Neural cell (in vitro differentiated cells): ENCODE data around the gene TRIO. TPM values are rescaled to one million over a fixed set of nuclear protein-coding genes. Genes with fewer than 3 reads are reported as not detected.

Experiments
- H2AFZ ChIP-seq: fragments of 200-600, 300-800 bp; sonication (generic), shearing (Covaris generic); 2 replicates; pipeline ENCODE4 v1.6.0; 2014; ENCODE audit warnings: low read depth, mild to moderate bottlenecking, antibody characterized with exemption, low read length, moderate library complexity
- H3F3A ChIP-seq: fragments of 200-600 bp; shearing (Covaris generic); 2 replicates; pipeline ENCODE4 v1.6.1; 2016; ENCODE audit warnings: mild to moderate bottlenecking, moderate library complexity, mixed read lengths, antibody characterized with exemption, low read length; ENCODE audit not compliant: insufficient read depth, poor library complexity, severe bottlenecking
- H3K27ac ChIP-seq: fragments of 200-600, 300-800 bp; sonication (generic), shearing (Covaris generic); 2 replicates; pipeline ENCODE4 v1.5.1; 2014; ENCODE audit warnings: mild to moderate bottlenecking, low read length, moderate library complexity
- H3K27me3 ChIP-seq: fragments of 300-800, 200-600 bp; sonication (generic), shearing (Covaris generic); 2 replicates; pipeline ENCODE4 v1.6.0; 2014; ENCODE audit warnings: mild to moderate bottlenecking, low read depth, low read length, moderate library complexity; ENCODE audit not compliant: insufficient read depth
- H3K36me3 ChIP-seq: fragments of 300-800, 200-600 bp; sonication (generic), shearing (Covaris generic); 2 replicates; pipeline ENCODE4 v1.5.1; 2014; ENCODE audit warnings: mild to moderate bottlenecking, antibody characterized with exemption, low read length, moderate library complexity; ENCODE audit not compliant: insufficient read depth
- H3K4me2 ChIP-seq: fragments of 300-800, 200-600 bp; sonication (generic), shearing (Covaris generic); 2 replicates; pipeline ENCODE4 v1.6.0; 2014; ENCODE audit warnings: mild to moderate bottlenecking, low read length
- H3K4me3 ChIP-seq: fragments of 300-800, 200-600 bp; sonication (generic), shearing (Covaris generic); 2 replicates; pipeline ENCODE4 v1.5.1; 2014; ENCODE audit warnings: mild to moderate bottlenecking, low read length, moderate library complexity
- H3K79me2 ChIP-seq: fragments of 200-600 bp; shearing (Covaris generic); replicated peaks from 2 replicates; pipeline ENCODE4 v1.6.0; 2014; ENCODE audit warnings: mild to moderate bottlenecking, low read length, moderate library complexity; ENCODE audit not compliant: insufficient read depth
- H3K9ac ChIP-seq: fragments of 300-800, 200-600 bp; sonication (generic), shearing (Covaris generic); 2 replicates; pipeline ENCODE4 v1.6.1; 2016; ENCODE audit warnings: mild to moderate bottlenecking, low read length, mixed read lengths
- H3K9me2 ChIP-seq: fragments of 200-600 bp; shearing (Covaris generic); 2 replicates; pipeline ENCODE4 v1.6.1; 2016; ENCODE audit warnings: mild to moderate bottlenecking, low read length, mixed read lengths; ENCODE audit not compliant: insufficient read depth
- H3K9me3 ChIP-seq: fragments of 200-600, 300-800 bp; sonication (generic), shearing (Covaris generic); 2 replicates; pipeline ENCODE4 v1.6.1; 2016; ENCODE audit warnings: mild to moderate bottlenecking, mixed run types, low read length, moderate library complexity, mixed read lengths
- H4K20me1 ChIP-seq: fragments of 200-600 bp; shearing (Covaris generic); 2 replicates; pipeline ENCODE4 v1.6.1; 2016; ENCODE audit warnings: mild to moderate bottlenecking, mixed run types; ENCODE audit not compliant: insufficient read depth
- CTCF ChIP-seq: fragments of 450-650 bp; IDR thresholded peaks from 2 replicates; pipeline ENCODE4 v1.5.1; 2014; ENCODE audit warnings: antibody characterized with exemption, mild to moderate bottlenecking, moderate library complexity; ENCODE audit not compliant: poor library complexity, severe bottlenecking
- EP300 ChIP-seq: fragments of 450-650 bp; conservative IDR thresholded peaks from 2 replicates; pipeline ENCODE4 v1.6.1; 2014; ENCODE audit warnings: antibody characterized with exemption, mild to moderate bottlenecking, moderate library complexity; ENCODE audit not compliant: poor library complexity, severe bottlenecking
- EZH2 ChIP-seq: fragments of 200-600, 300-800 bp; shearing (Covaris generic), sonication (generic); IDR thresholded peaks from 2 replicates; pipeline ENCODE4 v1.6.1; 2014; ENCODE audit warnings: antibody characterized with exemption, low read length, borderline replicate concordance, mild to moderate bottlenecking; ENCODE audit not compliant: insufficient read depth, poor library complexity, severe bottlenecking
- MXI1 ChIP-seq: fragments of 450-650 bp; conservative IDR thresholded peaks from 2 replicates; pipeline ENCODE4 v1.6.1; 2014; ENCODE audit warnings: antibody characterized with exemption, mild to moderate bottlenecking; ENCODE audit not compliant: poor library complexity, severe bottlenecking
- POLR2AphosphoS5 ChIP-seq: IDR thresholded peaks from 2 replicates; pipeline ENCODE4 v1.6.1; 2012
- RAD21 ChIP-seq: fragments of 450-650 bp; conservative IDR thresholded peaks from 2 replicates; pipeline ENCODE4 v1.6.1; 2014; ENCODE audit warnings: antibody characterized with exemption, mild to moderate bottlenecking, moderate library complexity
- REST ChIP-seq: IDR thresholded peaks from 2 replicates; pipeline ENCODE4 v1.6.1; 2012; ENCODE audit warnings: borderline replicate concordance
- SMC3 ChIP-seq: fragments of 450-650 bp; conservative IDR thresholded peaks from 2 replicates; pipeline ENCODE4 v1.6.1; 2014; ENCODE audit warnings: antibody characterized with exemption, mild to moderate bottlenecking, moderate library complexity; ENCODE audit not compliant: poor library complexity
- TAF1 ChIP-seq: IDR thresholded peaks from 2 replicates; pipeline ENCODE4 v1.6.1; 2012; ENCODE audit warnings: low read depth
- polyA plus RNA-seq: library from polyadenylated mRNA; depleted of rRNA; stranded (reverse); fragments of >200 nt; gene quantifications from 2 replicates; pipeline ENCODE4 v1.2.3, GENCODE V29; 2014

The TRIO gene
- polyA plus RNA-seq, 1 donor from 2014 or later = 168 TPM

GRCh38 chr5:14267166-14267838 lies 124.2 kb downstream of the TRIO start:
- no peaks in the 10 kb centered on the region for H3K36me3 ChIP-seq
- H2AFZ ChIP-seq = no peak overlapping the region
- TF ChIP-seq CTCF (no peak), POLR2AphosphoS5 (no peak), SMC3 (no peak), RAD21 (no peak), MXI1 (no peak), EZH2 (no peak), REST (no peak), TAF1 (no peak), EP300 (no peak)
- no peaks in the 10 kb centered on the region for H3K9me3 ChIP-seq
- H3K9ac ChIP-seq = no peak overlapping the region
- H3K4me2 ChIP-seq = no peak overlapping the region
- no peaks in the 10 kb centered on the region for H3K9me2 ChIP-seq
- no peak overlapping the region for H3K4me3 ChIP-seq
- no peak overlapping the region for H3K27ac ChIP-seq
- H3F3A ChIP-seq = no peaks in the 10 kb centered on the region
- H4K20me1 ChIP-seq = no peaks in the 10 kb centered on the region
- no peaks in the 10 kb centered on the region for H3K27me3 ChIP-seq
- H3K79me2 ChIP-seq = peaks cover 97% of the 10 kb centered on the region

- TF ChIP-seq RAD21 (no peak), TAF1 (no peak), SMC3 (no peak), EP300 (no peak), POLR2AphosphoS5 (no peak), EZH2 (no peak), CTCF (no peak), REST (no peak), MXI1 (no peak)
- Histone ChIP-seq H3K9me3 (no peaks in the 10 kb centered on the region), H3K9me2 (no peaks in the 10 kb centered on the region), H3K27ac (no peak overlapping the region), H3F3A (no peaks in the 10 kb centered on the region), H3K9ac (no peak overlapping the region), H3K4me2 (no peak overlapping the region), H4K20me1 (no peaks in the 10 kb centered on the region), H2AFZ (no peak overlapping the region), H3K27me3 (no peaks in the 10 kb centered on the region), H3K79me2 (peaks cover 88% of the 10 kb centered on the region), H3K4me3 (no peak overlapping the region), H3K36me3 (no peaks in the 10 kb centered on the region)
Measured at GRCh38 chr5:14267991-14268708, 125.0 kb downstream of the TRIO start.
